CD14-positive monocyte (primary cell): ENCODE results near the gene CORO1C. TPM values are rescaled to one million over a fixed set of nuclear protein-coding genes. Genes with fewer than 3 reads are reported as not detected.

Experiments used
- DNase-seq, 3 donors: peaks; one replicate each; pipeline ENCODE4 v3.0.0-alpha.2; 2011 to 2022
- H2AFZ ChIP-seq: 2 replicates; pipeline ENCODE4 v1.6.0; 2012; ENCODE audit warnings: mild to moderate bottlenecking, low read depth, low read length, inconsistent platforms; ENCODE audit not compliant: insufficient read depth, poor library complexity, severe bottlenecking
- H3K27ac ChIP-seq, 2 donors: 1 replicate in 1 of 2; 2 replicates in 1 of 2; pipeline ENCODE4 v1.5.1; 2012 to 2013; ENCODE audit warnings: low read length in 2 of 2, control low read depth in 1 of 2, inconsistent platforms in 1 of 2, low read depth in 1 of 2, mild to moderate bottlenecking in 1 of 2
- H3K27me3 ChIP-seq, 2 donors: one replicate each; pipeline versions ENCODE4 v1.6.0 to v1.6.1; 2011 to 2013; ENCODE audit warnings: low read length in 2 of 2; ENCODE audit not compliant: control insufficient read depth in 2 of 2, insufficient read depth in 2 of 2
- H3K36me3 ChIP-seq, 2 donors: replicated peaks in 1 of 2; 1 replicate in 1 of 2; 2 replicates in 1 of 2; pipeline versions ENCODE4 v1.5.1 to v1.6.1; 2012 to 2013; ENCODE audit warnings: low read length in 2 of 2, control low read depth in 1 of 2, inconsistent platforms in 1 of 2, mild to moderate bottlenecking in 1 of 2; ENCODE audit not compliant: insufficient read depth in 2 of 2, control insufficient read depth in 1 of 2
- H3K4me1 ChIP-seq, 2 donors: 1 replicate in 1 of 2; 2 replicates in 1 of 2; pipeline versions ENCODE4 v1.5.1 to v1.6.1; 2012 to 2013; ENCODE audit warnings: low read length in 2 of 2, control low read depth in 1 of 2, inconsistent platforms in 1 of 2, mild to moderate bottlenecking in 1 of 2, moderate library complexity in 1 of 2; ENCODE audit not compliant: insufficient read depth in 2 of 2, control insufficient read depth in 1 of 2
- H3K4me2 ChIP-seq: replicated peaks from 2 replicates; pipeline ENCODE3; 2012; ENCODE audit warnings: low read length, moderate library complexity, mild to moderate bottlenecking; ENCODE audit not compliant: poor library complexity, severe bottlenecking; ENCODE audit errors: extremely low read depth
- H3K4me3 ChIP-seq, 3 experiments: fragments of 200-600 bp in 1 of 3; sonication (generic) in 1 of 3; replicated peaks in 1 of 3; 1 replicate in 2 of 3; 2 replicates in 1 of 3; pipeline ENCODE4 v1.5.1; 2011 to 2013; ENCODE audit warnings: low read length in 3 of 3, mild to moderate bottlenecking in 3 of 3, control low read depth in 2 of 3, low read depth in 2 of 3, inconsistent platforms in 1 of 3, moderate library complexity in 1 of 3
- H3K79me2 ChIP-seq: 2 replicates; pipeline ENCODE4 v1.6.0; 2012; ENCODE audit warnings: mild to moderate bottlenecking, control low read depth, inconsistent platforms, low read length, moderate library complexity; ENCODE audit not compliant: insufficient read depth
- H3K9ac ChIP-seq: 2 replicates; pipeline ENCODE4 v1.6.0; 2017; ENCODE audit warnings: low read length, mild to moderate bottlenecking; ENCODE audit not compliant: insufficient read depth, poor library complexity, severe bottlenecking
- H3K9me3 ChIP-seq, 2 donors: replicated peaks in 1 of 2; 1 replicate in 1 of 2; 2 replicates in 1 of 2; pipeline versions ENCODE4 v1.5.1 to v1.6.1; 2012 to 2013; ENCODE audit warnings: low read length in 2 of 2, control low read depth in 1 of 2; ENCODE audit not compliant: control insufficient read depth in 1 of 2, insufficient read depth in 1 of 2
- H4K20me1 ChIP-seq: 2 replicates; pipeline ENCODE4 v1.6.0; 2012; ENCODE audit warnings: mild to moderate bottlenecking, low read length, control low read depth, moderate library complexity; ENCODE audit not compliant: insufficient read depth
- H3K27ac Mint-ChIP-seq, 7 donors: one replicate each; pipeline ENCODE4 v1.8.0; 2020; ENCODE audit warnings: mild to moderate bottlenecking in 7 of 7, mixed read lengths in 7 of 7, moderate library complexity in 6 of 7, inconsistent platforms in 2 of 7
- H3K27me3 Mint-ChIP-seq, 3 donors: one replicate each; pipeline ENCODE4 v1.8.0; 2021 to 2022; ENCODE audit warnings: low read depth in 3 of 3, mild to moderate bottlenecking in 3 of 3, mixed read lengths in 3 of 3, moderate library complexity in 3 of 3, inconsistent platforms in 1 of 3
- H3K36me3 Mint-ChIP-seq, 2 donors: one replicate each; pipeline ENCODE4 v1.8.0; 2020; ENCODE audit warnings: mixed read lengths in 2 of 2, inconsistent platforms in 1 of 2, mild to moderate bottlenecking in 1 of 2
- H3K4me1 Mint-ChIP-seq: one replicate; pipeline ENCODE4 v1.8.0; 2020; ENCODE audit warnings: mild to moderate bottlenecking, mixed read lengths
- H3K4me3 Mint-ChIP-seq, 2 donors: one replicate each; pipeline ENCODE4 v1.8.0; 2020; ENCODE audit warnings: mild to moderate bottlenecking in 2 of 2, mixed read lengths in 2 of 2, moderate library complexity in 1 of 2
- H3K9me3 Mint-ChIP-seq, 7 donors: one replicate each; pipeline ENCODE4 v1.8.0; 2020 to 2022; ENCODE audit warnings: mixed read lengths in 7 of 7, mild to moderate bottlenecking in 6 of 7, moderate library complexity in 6 of 7, inconsistent platforms in 2 of 7
- CTCF ChIP-seq: fragments of 200-600 bp; IDR thresholded peaks from one replicate; pipeline ENCODE4 v1.8.0; 2022; ENCODE audit warnings: antibody characterized with exemption, mild to moderate bottlenecking
- WGBS: methylation state at CpG from one replicate; pipeline ENCODE4 v1.1.5; 2013; ENCODE audit warnings: missing lambda C conversion rate; ENCODE audit not compliant: insufficient coverage; 5-methylcytosine and 5-hydroxymethylcytosine counted together
- intact Hi-C, 2 donors: fragments of 100-400 bp; cut with micrococcal nuclease; formaldehyde crosslinking; loops; one replicate each; pipeline versions ENCODE4 v1.15.0 to v1.15.1; 2023
- polyA plus RNA-seq, 3 donors: library from polyadenylated mRNA; depleted of rRNA in 1 of 3; unstranded in 2 of 3; stranded (reverse) in 1 of 3; fragments of 300-500 nt in 2 of 3; fragments of >200 nt in 1 of 3; fragmentation: Illumina TruSeq in 2 of 3; gene quantifications; 1 replicate in 2 of 3; 2 replicates in 1 of 3; pipeline ENCODE4 v1.2.3, GENCODE V29; 2012 to 2021

CORO1C gene
- polyA plus RNA-seq, 3 donors, result 77.5 to 285 (median 229) TPM

GRCh38 chr12:108690191-108690518 lies 41.2 kb downstream of the CORO1C start:
- Histone ChIP-seq H3K27ac (peak overlapping the region; percentile 12 to 98), H3K36me3 (peaks cover 2 to 16% of the 10 kb centered on the region in 2 donors), H3K9me3 (no peaks in the 10 kb centered on the region), H3K4me2 (peak overlapping the region; percentile 59), H3K79me2 (peaks cover 98% of the 10 kb centered on the region), H3K4me1 (peaks cover 56 to 71% of the 10 kb centered on the region in 2 donors), H4K20me1 (peaks cover 72% of the 10 kb centered on the region), H3K4me3 (peak overlapping the region in 1 of 3 experiments; percentile 56), H3K9ac (peak overlapping the region; percentile 12), H3K27me3 (no peaks in the 10 kb centered on the region), H2AFZ (no peak overlapping the region)
- Mint-ChIP-seq H3K9me3 (no peaks in the 10 kb centered on the region), H3K36me3 (peaks cover 40 to 41% of the 10 kb centered on the region in 2 donors), H3K4me1 (peaks cover 71% of the 10 kb centered on the region), H3K27me3 (peaks cover 0 to 2% (median 0%) of the 10 kb centered on the region in 3 donors), H3K27ac (peak overlapping the region; percentile 95 to 100 (median 99)), H3K4me3 (peak overlapping the region; percentile 49 to 70)
- intact Hi-C loops, result loop anchor here (2.0 to 5.0 kb wide), 2 partner anchors 41 to 42 kb away; partner anchors contain the start of gene CORO1C (in 2 of the 2)
- no peak for DNase-seq
- TF ChIP-seq CTCF, result no peak

- H3K9me3 Mint-ChIP-seq, result no peaks in the 10 kb centered on the region
- H2AFZ ChIP-seq, result no peak overlapping the region
- H3K27ac Mint-ChIP-seq, result peak overlapping the region; percentile 95 to 100 (median 99)
- peaks cover 36 to 37% of the 10 kb centered on the region in 2 donors for H3K36me3 Mint-ChIP-seq
- WGBS, result 3% methylated on average over 5 of the region's 7 CpGs
- intact Hi-C loops, result loop anchor here (2.0 to 5.0 kb wide), 2 partner anchors 41 to 43 kb away; partner anchors contain the start of gene CORO1C (in 2 of the 2)
- peak overlapping the region; percentile 49 to 70 for H3K4me3 Mint-ChIP-seq
- H3K27ac ChIP-seq, result peak overlapping the region; percentile 32 to 98
- no peak for TF ChIP-seq CTCF
- H3K36me3 ChIP-seq, result peaks cover 2 to 11% of the 10 kb centered on the region in 2 donors
- peak overlapping the region; percentile 12 for H3K9ac ChIP-seq
- no peaks in the 10 kb centered on the region for H3K9me3 ChIP-seq
- peaks cover 71% of the 10 kb centered on the region for H3K4me1 Mint-ChIP-seq
- H3K4me1 ChIP-seq, result peaks cover 56 to 71% of the 10 kb centered on the region in 2 donors
- peaks cover 98% of the 10 kb centered on the region for H3K79me2 ChIP-seq
- no peaks in the 10 kb centered on the region for H3K27me3 ChIP-seq
- peak overlapping the region in 1 of 3 experiments; percentile 56 for H3K4me3 ChIP-seq
- peak; percentile 64 to 88 (median 66) for DNase-seq
- peak overlapping the region; percentile 59 for H3K4me2 ChIP-seq
- H4K20me1 ChIP-seq, result peaks cover 71% of the 10 kb centered on the region
- peaks cover 0 to 2% (median 0%) of the 10 kb centered on the region in 3 donors for H3K27me3 Mint-ChIP-seq
Observed at GRCh38 chr12:108689314-108690190, 41.8 kb downstream of the CORO1C start.
